HCEC 1CT (cell line): Measurements from ENCODE around the gene BNC1.
"Not testable (repeated sequence)": the region's sequence is repeated elsewhere in the genome, so short reads cannot be mapped to it uniquely, and the experiment has no call there.

Source experiments
- DNase-seq: peaks from one replicate; pipeline ENCODE4 v3.0.0-alpha.2; 2017

Gene BNC1

GRCh38 chr15:83248151-83249029, 36.1 kb downstream of the BNC1 start:
- DNase-seq: peak; percentile 50

DNA sequence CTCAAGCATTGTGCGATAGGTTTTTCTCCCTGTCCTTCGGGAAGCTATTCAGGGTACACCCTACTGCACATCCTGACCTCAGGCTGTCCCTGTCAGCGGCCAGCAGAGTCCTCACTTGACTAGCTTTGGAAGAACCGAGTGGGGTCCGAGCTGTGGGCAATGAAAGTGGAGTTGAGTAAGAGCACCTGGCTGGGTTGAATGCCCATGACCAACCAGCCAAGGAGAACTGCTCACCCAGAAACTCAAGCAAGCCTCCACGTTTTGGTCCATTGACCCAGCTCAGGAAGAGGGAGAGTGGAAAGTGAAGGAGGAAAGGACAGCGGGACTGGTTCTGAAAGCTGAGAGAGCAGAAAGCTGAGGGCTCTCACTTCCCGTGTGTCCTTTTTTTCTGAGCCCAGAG, 40.8 kb downstream of the BNC1 start:
- no peak for DNase-seq

GRCh38 chr15:83230242-83230641, 54.2 kb downstream of the BNC1 start:
- no peak for DNase-seq

DNA sequence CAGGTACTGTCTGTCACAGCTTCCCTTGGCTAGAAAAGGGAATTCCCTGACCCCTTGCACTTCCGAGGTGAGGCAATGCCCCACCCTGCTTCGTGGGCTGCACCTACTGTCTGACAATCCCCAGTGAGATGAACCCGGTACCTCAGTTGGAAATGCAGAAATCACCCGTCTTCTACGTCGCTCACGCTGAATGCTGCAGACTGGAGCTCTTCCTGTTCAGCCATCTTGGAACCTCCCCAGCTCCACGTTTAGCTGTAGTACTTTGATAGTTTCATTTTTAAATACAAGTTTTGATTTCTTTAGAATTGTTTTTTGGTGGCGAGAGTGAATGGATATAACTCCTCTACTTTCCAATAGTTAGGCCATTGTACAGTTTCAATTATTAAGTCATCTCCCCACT, 59.0 kb downstream of the BNC1 start:
- no peak for DNase-seq

DNA sequence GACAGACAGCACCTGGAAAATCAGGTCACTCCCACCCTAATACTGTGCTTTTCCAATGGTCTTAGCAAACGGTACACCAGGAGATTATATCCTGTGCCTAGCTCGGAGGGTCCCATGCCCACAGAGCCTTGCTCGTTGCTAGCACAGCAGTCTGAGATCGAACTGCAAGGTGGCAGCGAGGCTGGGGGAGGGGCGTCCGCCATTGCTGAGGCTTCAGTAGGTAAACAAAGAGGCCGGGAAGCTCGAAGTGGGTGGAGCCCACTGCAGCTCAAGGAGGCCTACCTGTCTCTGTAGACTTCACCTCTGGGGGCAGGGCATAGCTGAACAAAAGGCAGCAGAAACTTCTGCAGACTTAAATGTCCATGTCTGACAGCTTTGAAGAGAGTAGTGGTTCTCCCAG, 62.7 kb downstream of the BNC1 start:
- DNase-seq: not testable (repeated sequence)

GRCh38 chr15:83219026-83219425, 65.4 kb downstream of the BNC1 start:
- no peak for DNase-seq

- no peak for DNase-seq
Observed at GRCh38 chr15:83215306-83215705, 69.2 kb downstream of the BNC1 start.

DNA sequence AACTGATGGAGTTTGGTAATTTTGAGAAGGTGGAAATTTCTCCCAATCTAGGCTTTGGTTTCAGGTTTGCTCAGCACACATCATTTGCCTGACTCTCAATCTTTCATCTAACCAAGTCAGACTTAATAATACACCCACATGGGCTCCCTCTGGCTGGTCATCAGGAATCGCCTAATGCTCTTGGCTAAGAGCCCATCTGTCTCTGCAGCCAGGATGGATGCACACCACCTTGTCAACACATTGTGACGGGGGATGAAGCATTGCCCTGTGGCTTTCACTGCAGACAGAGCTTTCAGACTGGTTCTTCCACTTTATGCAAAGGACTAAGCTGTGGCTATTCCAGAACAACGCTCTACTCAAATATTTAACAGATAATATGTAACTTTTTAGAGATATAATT, 73.8 kb downstream of the BNC1 start:
- no peak for DNase-seq

- no peak for DNase-seq
Observed at GRCh38 chr15:83209333-83209732, 75.1 kb downstream of the BNC1 start.

- DNase-seq: peak; percentile 11
Observed at GRCh38 chr15:83208367-83208661, 76.2 kb downstream of the BNC1 start.

GRCh38 chr15:83207660-83208366, 76.7 kb downstream of the BNC1 start, which contains the start of gene HDGFL3:
HDGFL3 (minus strand) TSS chr15:83207823; CDS start chr15:83207414, 409 bp downstream.
- peak; percentile 44 for DNase-seq

- DNase-seq: peak; percentile 35
Observed at GRCh38 chr15:83207009-83207659, 77.3 kb downstream of the BNC1 start.

- peak; percentile 27 for DNase-seq
Observed at GRCh38 chr15:83206526-83207008, 77.9 kb downstream of the BNC1 start.
